GM15510 (cell line): ENCODE data around the gene NID2.

Source experiments
- POLR2A ChIP-seq: IDR thresholded peaks from 3 replicates; pipeline ENCODE4 v1.6.1; 2011; ENCODE audit warnings: borderline replicate concordance; ENCODE audit not compliant: insufficient read length; ENCODE audit errors: extremely low read depth

The NID2 gene

DNA sequence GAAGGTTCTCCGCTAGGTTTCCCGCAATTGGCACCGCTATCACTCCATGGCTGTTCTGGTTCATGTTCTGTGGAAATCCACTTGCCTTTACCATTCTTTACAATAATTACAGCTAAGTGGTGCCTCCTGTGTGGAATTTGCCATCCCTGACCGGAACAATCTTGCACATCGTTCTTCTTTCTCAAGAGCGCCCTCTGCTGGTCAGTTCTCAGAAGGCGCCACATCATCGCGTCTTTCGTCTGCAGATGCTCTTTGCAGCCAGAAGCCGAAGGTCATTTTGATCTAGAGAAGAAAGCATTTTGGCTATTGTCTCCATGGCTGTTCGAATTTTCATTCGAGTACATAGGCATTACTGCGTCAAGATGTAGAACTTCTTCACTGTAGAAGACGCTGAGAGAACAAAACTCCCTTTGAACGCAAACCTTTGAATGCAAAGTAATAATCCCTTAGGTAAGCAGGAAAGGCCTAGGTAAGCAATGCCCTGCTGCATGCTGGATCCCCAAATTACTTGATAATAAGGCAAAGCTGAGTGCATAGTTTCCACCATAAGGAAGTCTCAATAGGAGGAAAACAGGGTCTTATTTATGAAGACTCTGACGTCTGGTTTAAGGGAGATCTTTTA lies 89.7 kb downstream of the NID2 start:
- TF ChIP-seq POLR2A = no peak

DNA sequence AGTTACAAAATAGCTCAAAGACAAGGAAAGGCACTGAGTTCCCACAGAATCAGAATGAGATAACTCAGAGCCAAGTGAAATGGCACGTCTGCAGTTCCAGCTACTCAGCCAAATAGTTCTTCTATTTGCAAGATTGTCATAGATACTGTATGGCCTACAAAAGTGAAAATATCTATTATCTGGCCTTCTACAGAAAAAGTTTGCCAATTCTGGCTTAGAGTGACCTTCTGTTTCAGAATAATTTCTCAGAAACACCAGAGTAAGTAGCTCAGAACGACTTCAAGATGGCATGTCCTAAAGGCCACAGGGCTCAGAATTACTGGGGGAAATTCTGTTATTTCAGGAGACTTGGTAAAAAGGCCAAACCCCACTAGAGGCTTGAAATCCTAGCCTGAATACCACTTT lies 90.2 kb downstream of the NID2 start:
- TF ChIP-seq POLR2A = no peak

DNA sequence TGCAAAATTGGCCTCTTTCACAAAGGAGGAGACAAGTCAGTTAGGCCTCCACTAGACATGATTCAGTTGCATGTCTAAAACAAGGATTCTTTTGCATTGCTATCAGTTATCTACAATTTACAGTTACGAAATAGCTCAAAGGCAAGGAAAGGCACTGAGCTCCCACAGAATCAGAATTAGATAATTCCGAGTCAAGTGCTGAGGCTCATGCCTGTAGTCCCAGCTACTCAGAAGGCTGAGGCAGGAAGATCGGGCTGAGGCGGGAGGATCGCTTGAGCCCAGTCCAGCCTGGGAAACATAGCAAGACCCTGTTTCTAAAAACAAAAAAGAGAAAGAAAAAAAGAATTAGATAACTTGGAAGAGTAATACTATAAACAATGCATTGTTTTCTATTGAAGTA lies 91.8 kb downstream of the NID2 start:
- no peak for TF ChIP-seq POLR2A

DNA sequence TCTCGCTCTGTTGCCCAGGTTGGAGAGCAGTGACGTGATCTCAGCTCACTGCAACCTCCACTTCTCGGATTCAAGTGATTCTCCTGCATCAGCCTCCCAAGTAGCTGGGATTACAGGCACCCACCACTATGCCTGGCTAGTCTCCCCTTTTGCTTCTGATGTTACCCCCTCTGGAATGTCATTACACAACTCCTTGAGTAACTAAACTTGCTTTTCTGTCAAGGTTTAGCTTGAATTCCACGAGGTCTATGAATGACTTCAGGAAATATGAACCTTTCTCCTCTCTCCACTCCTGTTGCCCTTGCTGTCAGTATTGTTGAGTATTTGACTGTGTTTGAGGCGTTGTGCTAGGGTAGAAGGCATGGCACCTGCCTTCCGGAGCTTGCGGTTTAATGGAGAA lies 96.3 kb downstream of the NID2 start:
- TF ChIP-seq POLR2A = no peak

DNA sequence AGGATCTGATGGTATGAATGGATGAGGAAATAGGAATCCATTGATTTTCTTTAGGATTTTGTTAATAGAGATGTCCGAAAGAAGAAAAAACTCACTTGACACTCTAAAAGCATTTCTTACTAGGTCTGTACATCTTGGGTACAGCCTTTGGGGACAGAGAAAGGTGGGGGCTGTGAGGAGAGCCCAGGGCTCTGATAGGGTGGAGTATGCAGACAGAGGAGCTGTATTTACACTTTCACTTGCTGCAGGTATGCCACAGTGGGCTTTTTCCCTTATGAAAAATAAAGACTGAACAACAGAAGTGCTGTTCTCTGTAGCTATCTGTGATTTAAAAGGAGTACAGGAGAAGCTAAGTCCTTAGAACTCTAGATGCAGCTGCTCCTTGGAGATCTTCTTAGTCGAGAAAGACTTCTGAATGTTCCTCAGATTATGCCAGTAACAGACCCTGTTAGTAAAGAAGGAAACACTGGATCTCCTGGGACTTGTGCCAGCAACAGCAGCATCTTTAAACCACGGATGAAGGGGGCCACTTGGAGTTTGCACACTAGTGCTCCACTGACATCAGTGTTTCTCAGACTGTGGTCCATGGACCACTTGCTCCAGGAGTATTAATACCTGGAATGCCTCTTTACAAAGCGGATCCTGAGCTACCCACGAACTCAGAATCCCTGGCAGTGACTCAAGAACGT lies 98.9 kb downstream of the NID2 start:
- no peak for TF ChIP-seq POLR2A

DNA sequence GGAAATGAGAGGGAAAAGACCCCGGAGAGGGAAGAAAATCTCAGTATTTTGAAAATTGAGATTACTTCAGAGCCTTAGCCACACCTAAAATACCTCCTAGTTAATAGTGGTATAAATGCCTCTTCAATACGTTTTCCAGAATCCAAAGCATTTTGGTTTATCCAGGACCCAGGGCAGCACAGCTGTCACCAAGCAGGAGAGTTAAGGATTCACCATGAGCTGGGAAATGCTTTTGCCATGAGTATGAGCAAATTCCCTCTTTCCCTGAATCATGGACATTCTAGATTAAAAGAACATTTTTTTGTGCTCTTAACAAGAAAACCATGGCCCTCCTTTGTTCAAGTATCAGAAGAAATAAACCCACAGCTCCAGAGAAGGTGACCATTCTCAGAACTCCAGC lies 101.3 kb downstream of the NID2 start:
- TF ChIP-seq POLR2A = no peak

DNA sequence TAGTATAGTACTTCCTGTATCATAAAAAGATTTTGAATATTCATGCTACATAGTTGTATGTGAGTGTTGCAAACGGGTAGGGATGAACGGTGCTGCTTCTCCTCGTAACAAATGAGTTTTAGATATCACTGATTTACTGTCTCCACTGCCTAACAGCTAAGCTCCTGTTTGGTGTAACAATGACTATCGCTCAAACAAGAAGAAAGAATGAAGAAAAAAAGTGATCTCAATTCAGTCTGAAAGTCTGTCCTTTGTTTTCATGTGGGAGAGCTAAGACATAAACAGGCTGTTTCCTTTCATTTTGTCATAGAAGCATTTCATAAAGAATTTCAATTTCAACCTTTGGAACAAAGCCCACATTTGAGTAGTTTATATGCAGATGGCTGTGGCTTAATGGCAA lies 105.6 kb downstream of the NID2 start:
- no peak for TF ChIP-seq POLR2A

DNA sequence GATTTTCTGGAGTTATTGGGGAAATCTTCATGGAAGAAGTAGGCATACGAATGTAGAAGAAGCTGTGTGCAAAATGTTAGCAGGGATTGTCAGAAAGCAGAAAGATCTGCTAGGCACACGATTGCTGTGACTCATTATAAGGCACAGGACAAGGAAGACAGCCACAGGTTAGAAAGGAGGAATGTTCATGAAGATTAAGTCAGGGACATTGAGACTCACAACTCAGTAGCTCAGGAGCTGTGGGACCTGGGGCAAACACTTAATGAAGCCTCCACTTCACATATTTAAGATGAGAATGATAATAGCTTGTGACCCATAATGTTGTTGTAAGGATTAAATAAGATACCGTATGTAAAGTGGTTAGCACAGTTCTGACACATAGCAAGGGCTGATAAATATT lies 106.1 kb downstream of the NID2 start:
- TF ChIP-seq POLR2A = no peak

DNA sequence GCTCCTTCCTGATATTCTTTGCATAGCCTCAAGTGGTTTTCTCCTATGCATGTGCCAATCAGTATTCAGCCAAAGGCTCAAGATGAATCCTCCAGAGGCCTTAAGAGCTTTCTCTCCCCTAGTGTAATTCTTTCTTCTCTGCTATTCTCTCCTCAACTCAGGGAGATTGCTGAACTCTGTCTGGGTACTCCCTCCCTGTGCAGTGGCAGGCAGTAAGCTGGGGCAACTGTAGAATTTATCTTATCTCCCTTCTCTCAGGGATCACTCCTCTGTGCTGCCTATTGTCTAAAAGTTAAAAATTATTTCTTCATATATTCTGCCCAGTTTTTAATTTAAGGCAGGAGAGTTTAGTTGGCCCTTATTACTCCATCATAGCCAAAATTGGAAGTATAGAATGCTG lies 108.0 kb downstream of the NID2 start:
- no peak for TF ChIP-seq POLR2A

DNA sequence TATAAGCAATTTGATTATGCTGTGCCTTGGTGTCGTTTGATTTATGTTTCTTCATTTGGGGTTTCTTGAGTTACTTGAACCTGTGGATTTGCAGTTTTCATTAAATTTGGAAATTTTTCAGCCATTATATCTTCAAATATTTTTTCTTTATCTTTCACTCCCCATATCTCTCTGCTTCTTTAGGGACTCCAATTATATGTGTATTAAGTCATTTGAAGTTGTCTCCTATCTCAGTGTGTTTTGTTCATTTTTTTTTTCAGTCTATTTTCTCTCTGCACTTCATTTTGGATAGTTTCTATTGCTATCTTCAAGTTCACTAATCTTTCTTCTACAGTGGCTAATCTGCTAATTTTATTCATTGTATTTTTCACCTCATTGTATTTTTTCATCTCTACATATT lies 108.9 kb downstream of the NID2 start:
- TF ChIP-seq POLR2A = no peak

DNA sequence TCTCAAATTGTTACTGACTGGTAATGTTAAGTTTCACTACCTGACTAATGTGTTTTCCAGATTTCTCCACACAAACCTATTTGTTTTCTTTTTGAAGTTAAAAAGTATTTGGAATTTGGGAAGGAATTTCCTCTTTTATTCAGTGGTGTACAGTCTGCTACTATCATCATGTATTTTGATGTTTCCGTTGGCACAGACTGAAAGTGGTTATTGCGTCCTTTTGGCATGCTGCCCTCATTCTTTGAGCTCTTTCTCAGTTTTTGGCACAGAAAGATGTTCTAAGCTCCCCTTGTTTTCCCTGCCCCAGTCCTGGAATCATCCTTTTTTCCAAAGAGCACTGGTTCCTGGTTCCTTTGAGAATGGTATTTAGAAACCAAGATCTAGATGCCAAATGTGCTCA lies 110.9 kb downstream of the NID2 start:
- TF ChIP-seq POLR2A = no peak
